Measurements from ENCODE around the gene HOXB3. TPM values are rescaled to one million over a fixed set of nuclear protein-coding genes. Genes with fewer than 3 reads are reported as not detected.
A peak's percentile ranks its signal among the peaks of the same experiment; 100 is the strongest.

Gene HOXB3
- total RNA-seq, 4 donors from 2014 or later: 10.6 to 30.0 (median 18.0) TPM

- Histone ChIP-seq H3K4me1 (peaks cover 0 to 16% of the 10 kb centered on the region in 2 donors), H3K9me3 (no peaks in the 10 kb centered on the region), H3K36me3 (no peaks in the 10 kb centered on the region), H3K27me3 (peaks cover 53 to 87% of the 10 kb centered on the region in 2 donors), H3K4me3 (no peak overlapping the region), H3K27ac (peak overlapping the region in 1 of 2 donors; percentile 75)
- intact Hi-C loops (cut with DNase I; ENCODE audit: low total_unique reads): no loop called here
- DNase-seq: no peak
- TF ChIP-seq POLR2A (IDR thresholded peaks at IDR 0.05) (no peak), CTCF (IDR thresholded peaks at IDR 0.05) (no peak)
Measured at GRCh38 chr17:48613862-48614694, 24.0 kb upstream of the HOXB3 start.

- intact Hi-C loops (cut with DNase I; ENCODE audit: low total_unique reads): no loop called here
- peak in 2 of 4 experiments; percentile 27 to 33 for TF ChIP-seq CTCF (IDR thresholded peaks at IDR 0.05)
- no peak for TF ChIP-seq POLR2A (IDR thresholded peaks at IDR 0.05)
- Histone ChIP-seq H3K9me3 (no peaks in the 10 kb centered on the region), H3K27ac (peak overlapping the region; percentile 25 to 75), H3K4me3 (peak overlapping the region in 1 of 2 donors; percentile 12), H3K27me3 (peaks cover 43 to 88% of the 10 kb centered on the region in 2 donors), H3K4me1 (peaks cover 0 to 16% of the 10 kb centered on the region in 2 donors), H3K36me3 (no peaks in the 10 kb centered on the region)
- DNase-seq: no peak
Measured at GRCh38 chr17:48612854-48613691, 23.0 kb upstream of the HOXB3 start.

GRCh38 chr17:48612456-48612853 is 22.4 kb upstream of the HOXB3 start:
- Histone ChIP-seq H3K27me3 (peaks cover 39 to 85% of the 10 kb centered on the region in 2 donors), H3K9me3 (no peaks in the 10 kb centered on the region), H3K4me1 (peaks cover 0 to 16% of the 10 kb centered on the region in 2 donors), H3K36me3 (no peaks in the 10 kb centered on the region), H3K4me3 (peak overlapping the region in 1 of 2 donors; percentile 12), H3K27ac (peak overlapping the region in 1 of 2 donors; percentile 75)
- intact Hi-C loops (cut with DNase I; ENCODE audit: low total_unique reads): no loop called here
- no peak for DNase-seq
- TF ChIP-seq CTCF (IDR thresholded peaks at IDR 0.05) (no peak), POLR2A (IDR thresholded peaks at IDR 0.05) (no peak)

GRCh38 chr17:48611681-48612455 is 21.8 kb upstream of the HOXB3 start:
- H3K36me3 ChIP-seq: no peaks in the 10 kb centered on the region
- peak overlapping the region; percentile 43 to 75 for H3K27ac ChIP-seq
- H3K4me1 ChIP-seq: peaks cover 0 to 16% of the 10 kb centered on the region in 2 donors
- H3K4me3 ChIP-seq: peak overlapping the region; percentile 27 to 42
- TF ChIP-seq CTCF (IDR thresholded peaks at IDR 0.05): no peak
- TF ChIP-seq POLR2A (IDR thresholded peaks at IDR 0.05): peak in 1 of 2 donors; percentile 54
- peaks cover 39 to 87% of the 10 kb centered on the region in 2 donors for H3K27me3 ChIP-seq
- H3K9me3 ChIP-seq: no peaks in the 10 kb centered on the region
- intact Hi-C loops (cut with DNase I; ENCODE audit: low total_unique reads): no loop called here
- no peak for DNase-seq
